ENCODE data around the gene G6PC3. TPM values are rescaled to one million over a fixed set of nuclear protein-coding genes. Genes with fewer than 3 reads are reported as not detected.

The G6PC3 gene
- total and polyA plus RNA-seq, 9 donors = 14.4 to 56.7 (median 37.1) TPM

- no peaks in the 10 kb centered on the region for H3K27me3 ChIP-seq
- no peaks in the 10 kb centered on the region for H3K36me3 ChIP-seq
- DNase-seq = peak; percentile 42 to 69 (median 61)
- no peaks in the 10 kb centered on the region for H3K9me3 ChIP-seq
- WGBS, 3 donors = 69 to 76% (median 70%) methylated on average over 4 of the region's 4 CpGs
- TF ChIP-seq EP300 (IDR thresholded peaks at IDR 0.05) (no peak), POLR2A (IDR thresholded peaks at IDR 0.05) (no peak), CTCF (IDR thresholded peaks at IDR 0.05) (no peak)
- H3K27ac ChIP-seq = peak overlapping the region; percentile 40 to 87
- no peak overlapping the region for H3K4me3 ChIP-seq
- H3K4me1 ChIP-seq (ENCODE audit: insufficient read depth) = peaks cover 44% of the 10 kb centered on the region
- intact Hi-C loops (cut with DNase I) = loop anchor here in 1 of 4 donors (5.0 kb wide), 1 partner anchor 45 kb away; the partner anchor contains the start of gene LSM12
These were observed 42.0 kb downstream of the G6PC3 start for GRCh38 chr17:44112284-44113280.

GRCh38 chr17:44113382-44113781 is 42.8 kb downstream of the G6PC3 start:
- 91% methylated on average over 1 of the region's 1 CpG for WGBS, 3 donors
- peaks cover 36% of the 10 kb centered on the region for H3K4me1 ChIP-seq (ENCODE audit: insufficient read depth)
- TF ChIP-seq POLR2A (IDR thresholded peaks at IDR 0.05) (no peak), EP300 (IDR thresholded peaks at IDR 0.05) (no peak), CTCF (IDR thresholded peaks at IDR 0.05) (no peak)

GRCh38 chr17:44113868-44114840 is 43.6 kb downstream of the G6PC3 start:
- peaks cover 31% of the 10 kb centered on the region for H3K4me1 ChIP-seq (ENCODE audit: insufficient read depth)
- no peaks in the 10 kb centered on the region for H3K27me3 ChIP-seq
- H3K4me3 ChIP-seq = no peak overlapping the region
- DNase-seq = no peak
- TF ChIP-seq POLR2A (IDR thresholded peaks at IDR 0.05) (no peak), CTCF (IDR thresholded peaks at IDR 0.05) (no peak), EP300 (IDR thresholded peaks at IDR 0.05) (no peak)
- intact Hi-C loops (cut with DNase I) = loop anchor here in 2 of 4 donors (2.0 to 5.0 kb wide), 2 partner anchors 39 to 47 kb away; partner anchors contain the start of gene LSM12 (in 1 of the 2)
- 76 to 84% (median 84%) methylated on average over 9 of the region's 9 CpGs for WGBS, 3 donors
- H3K36me3 ChIP-seq = no peaks in the 10 kb centered on the region
- H3K9me3 ChIP-seq = no peaks in the 10 kb centered on the region
- H3K27ac ChIP-seq = peak overlapping the region; percentile 40 to 52

More at GRCh38 chr17:44113382-44113781, 42.8 kb downstream of the G6PC3 start:
- intact Hi-C loops (cut with DNase I) = loop anchor here in 1 of 4 donors (5.0 kb wide), 1 partner anchor 46 kb away; the partner anchor contains the start of gene LSM12
- Histone ChIP-seq H3K4me3 (no peak overlapping the region), H3K27ac (peak overlapping the region; percentile 40 to 87), H3K36me3 (no peaks in the 10 kb centered on the region), H3K27me3 (no peaks in the 10 kb centered on the region), H3K9me3 (no peaks in the 10 kb centered on the region)
- DNase-seq = no peak

Data from ovary (tissue), 9 donors.